Measurements from ENCODE around the gene SIRT2.
"Not testable (repeated sequence)": the region's sequence is repeated elsewhere in the genome, so short reads cannot be mapped to it uniquely, and the experiment has no call there.

SIRT2 gene

GRCh38 chr19:38899447-38900201, at the start of gene SIRT2, which contains the start of gene NFKBIB:
TSS of gene SIRT2 (minus strand) at chr19:38899618. CDS start at chr19:38899521, 97 bp downstream.
TSS of gene NFKBIB (plus strand) at chr19:38899969. CDS start at chr19:38900033, 64 bp downstream.
- peak within 1 kb of the TSS; percentile 78 for H3K27ac ChIP-seq
- peaks cover 11% of the 10 kb centered on the region for H3K36me3 ChIP-seq
- TF ChIP-seq Cebpa-rat (IDR thresholded peaks at IDR 0.05), result no peak
- peak within 1 kb of the TSS; percentile 87 for H3K4me3 ChIP-seq
- H3K9ac ChIP-seq, result peak within 1 kb of the TSS; percentile 86
- 0 out of 2 replicates have a peak, but pooled peaks cover 5% of the 10 kb centered on the region for H4K20me1 ChIP-seq
- peak within 1 kb of the TSS; percentile 97 for H3K4me2 ChIP-seq
- H3K27me3 ChIP-seq, result no peaks in the 10 kb centered on the region
- H3K4me1 ChIP-seq, result peaks cover 59% of the 10 kb centered on the region
- peaks cover 3% of the 10 kb centered on the region; the same call in 1 of the 2 replicates for H3K9me3 ChIP-seq

- no peak for TF ChIP-seq Cebpa-rat (IDR thresholded peaks at IDR 0.05)
- no peaks in the 10 kb centered on the region for H3K36me3 ChIP-seq
- no peak overlapping the region for H3K4me3 ChIP-seq
- no peaks in the 10 kb centered on the region for H3K27me3 ChIP-seq
- H3K4me2 ChIP-seq, result no peak overlapping the region
- H4K20me1 ChIP-seq, result no peaks in the 10 kb centered on the region
- no peak overlapping the region for H3K27ac ChIP-seq
- no peak overlapping the region for H3K9ac ChIP-seq
- no peaks in the 10 kb centered on the region for H3K9me3 ChIP-seq
- H3K4me1 ChIP-seq, result peaks cover 10% of the 10 kb centered on the region
Observed at GRCh38 chr19:38946229-38947010, 47.0 kb upstream of the SIRT2 start.

GRCh38 chr19:38945562-38946228, 46.3 kb upstream of the SIRT2 start:
- Histone ChIP-seq H3K27me3 (no peaks in the 10 kb centered on the region), H3K4me3 (no peak overlapping the region), H3K27ac (no peak overlapping the region), H3K4me2 (no peak overlapping the region), H3K36me3 (no peaks in the 10 kb centered on the region), H3K9me3 (peaks cover 7% of the 10 kb centered on the region), H3K9ac (no peak overlapping the region), H3K4me1 (peaks cover 15% of the 10 kb centered on the region), H4K20me1 (no peaks in the 10 kb centered on the region)
- no peak for TF ChIP-seq Cebpa-rat (IDR thresholded peaks at IDR 0.05)

- H3K4me2 ChIP-seq, result no peak overlapping the region
- no peaks in the 10 kb centered on the region for H4K20me1 ChIP-seq
- no peaks in the 10 kb centered on the region for H3K36me3 ChIP-seq
- H3K27ac ChIP-seq, result no peak overlapping the region
- H3K27me3 ChIP-seq, result no peaks in the 10 kb centered on the region
- no peak overlapping the region for H3K4me3 ChIP-seq
- peaks cover 7% of the 10 kb centered on the region for H3K9me3 ChIP-seq
- no peak for TF ChIP-seq Cebpa-rat (IDR thresholded peaks at IDR 0.05)
- H3K4me1 ChIP-seq, result peaks cover 15% of the 10 kb centered on the region
- H3K9ac ChIP-seq, result no peak overlapping the region
Observed at GRCh38 chr19:38944981-38945506, 45.6 kb upstream of the SIRT2 start.

DNA sequence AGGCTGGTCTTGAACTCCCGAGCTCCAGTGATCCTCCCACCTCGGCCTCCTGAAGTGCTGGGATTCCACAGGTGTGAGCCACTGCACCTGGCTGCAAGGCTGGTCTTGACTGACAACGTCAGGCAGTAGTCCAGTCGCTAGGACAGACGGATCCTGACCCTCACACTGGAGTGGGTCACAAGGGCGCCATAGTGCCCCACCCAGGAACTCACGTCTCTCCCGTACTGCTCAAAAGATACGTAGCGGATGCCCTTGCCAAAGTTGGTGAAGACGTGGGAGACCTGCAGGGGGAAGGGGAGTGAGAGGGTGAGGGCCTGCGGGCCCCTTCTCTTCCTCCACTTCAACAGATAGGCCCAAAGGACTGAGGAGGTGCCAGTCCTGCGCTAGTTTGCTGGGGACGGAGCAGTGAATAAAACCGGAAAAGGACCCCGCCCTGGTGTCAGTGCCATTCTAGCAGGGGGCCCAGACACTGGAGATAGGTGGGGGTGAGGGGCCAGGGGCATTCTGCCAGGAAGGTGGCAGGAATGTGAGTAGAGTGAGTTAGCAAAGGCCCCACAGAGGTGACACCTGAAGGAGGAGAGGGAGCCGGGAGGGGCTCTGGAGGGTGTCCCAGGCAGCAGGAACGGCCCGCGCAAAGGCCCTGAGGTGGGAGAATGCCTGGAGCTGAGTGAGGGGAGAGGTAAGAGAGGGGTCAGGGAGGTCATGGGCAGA, 43.2 kb upstream of the SIRT2 start:
- Histone ChIP-seq H3K27me3 (no peaks in the 10 kb centered on the region), H3K4me1 (peaks cover 20% of the 10 kb centered on the region), H3K9me3 (peaks cover 7% of the 10 kb centered on the region), H3K36me3 (no peaks in the 10 kb centered on the region), H3K4me3 (no peak overlapping the region), H3K4me2 (no peak overlapping the region), H3K9ac (no peak overlapping the region), H3K27ac (no peak overlapping the region), H4K20me1 (no peaks in the 10 kb centered on the region)
- TF ChIP-seq Cebpa-rat (IDR thresholded peaks at IDR 0.05), result no peak

GRCh38 chr19:38941979-38942378, 42.6 kb upstream of the SIRT2 start:
- H3K9ac ChIP-seq, result 0 out of 2 replicates have a peak overlapping the region, but pooled peaks have one; percentile 9
- peak overlapping the region; percentile 56 for H3K4me2 ChIP-seq
- no peaks in the 10 kb centered on the region for H3K27me3 ChIP-seq
- H3K27ac ChIP-seq, result no peak overlapping the region
- peaks cover 7% of the 10 kb centered on the region for H3K9me3 ChIP-seq
- no peak for TF ChIP-seq Cebpa-rat (IDR thresholded peaks at IDR 0.05)
- no peaks in the 10 kb centered on the region for H4K20me1 ChIP-seq
- peaks cover 20% of the 10 kb centered on the region for H3K4me1 ChIP-seq
- no peak overlapping the region for H3K4me3 ChIP-seq
- H3K36me3 ChIP-seq, result no peaks in the 10 kb centered on the region

DNA sequence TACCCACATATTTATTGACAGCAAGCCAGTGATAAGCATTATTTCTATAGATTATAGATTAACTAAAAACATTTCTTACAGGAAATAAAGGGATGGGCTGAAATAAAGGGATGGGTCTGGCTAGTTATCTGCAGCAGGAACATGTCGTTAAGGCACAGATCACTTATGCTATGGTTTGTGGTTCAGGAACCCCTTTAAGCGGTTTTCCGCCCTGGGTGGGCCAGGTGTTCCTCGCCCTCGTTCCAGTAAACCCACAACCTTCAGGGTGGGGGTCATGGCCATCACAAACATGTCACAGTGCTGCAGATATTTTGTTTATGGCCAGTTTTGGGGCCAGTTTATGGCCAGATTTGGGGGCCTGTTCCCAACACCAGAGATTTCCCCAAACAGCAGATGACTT, 42.0 kb upstream of the SIRT2 start:
- 0 out of 2 replicates have a peak overlapping the region, but pooled peaks have one; percentile 9 for H3K9ac ChIP-seq
- not testable (repeated sequence) for H3K27ac ChIP-seq, H3K9me3 ChIP-seq, H4K20me1 ChIP-seq, H3K27me3 ChIP-seq, H3K4me3 ChIP-seq, H3K36me3 ChIP-seq
- peaks cover 20% of the 10 kb centered on the region for H3K4me1 ChIP-seq
- H3K4me2 ChIP-seq, result peak overlapping the region; percentile 56

GRCh38 chr19:38939957-38940356, 40.5 kb upstream of the SIRT2 start:
- H3K4me1 ChIP-seq, result peaks cover 20% of the 10 kb centered on the region
- no peak for TF ChIP-seq Cebpa-rat (IDR thresholded peaks at IDR 0.05)
- peaks cover 18% of the 10 kb centered on the region for H3K9me3 ChIP-seq
- H3K4me2 ChIP-seq, result no peak overlapping the region
- H3K27me3 ChIP-seq, result no peaks in the 10 kb centered on the region
- peaks cover 11% of the 10 kb centered on the region for H3K36me3 ChIP-seq
- H4K20me1 ChIP-seq, result no peaks in the 10 kb centered on the region
- H3K4me3 ChIP-seq, result no peak overlapping the region
- no peak overlapping the region for H3K9ac ChIP-seq
- no peak overlapping the region for H3K27ac ChIP-seq

DNA sequence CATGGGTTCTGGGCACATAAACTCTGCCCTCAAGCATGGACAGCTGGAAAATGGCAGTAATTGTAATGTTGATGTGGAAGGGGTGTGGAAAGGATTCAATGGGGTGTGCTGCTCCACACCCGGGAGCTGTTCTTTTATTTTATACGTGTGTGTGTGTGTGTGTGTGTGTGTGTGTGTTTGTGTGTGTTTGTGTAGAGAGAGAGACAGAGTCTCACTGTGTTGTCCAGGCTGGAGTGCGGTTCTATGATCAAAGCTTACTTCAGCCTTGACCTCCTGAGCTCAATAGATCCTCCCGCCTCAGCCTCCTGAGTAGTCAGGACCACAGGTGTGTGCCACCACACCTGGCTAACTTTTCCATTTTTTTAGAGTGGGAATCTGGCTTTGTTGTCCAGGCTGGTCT, 34.1 kb upstream of the SIRT2 start:
- Histone ChIP-seq H4K20me1 (peaks cover 15% of the 10 kb centered on the region; the same call in 1 of the 2 replicates), H3K9ac (no peak overlapping the region), H3K4me3 (no peak overlapping the region), H3K27ac (no peak overlapping the region), H3K4me1 (peaks cover 30% of the 10 kb centered on the region), H3K9me3 (peaks cover 39% of the 10 kb centered on the region), H3K4me2 (no peak overlapping the region), H3K36me3 (peaks cover 43% of the 10 kb centered on the region), H3K27me3 (no peaks in the 10 kb centered on the region)
- TF ChIP-seq Cebpa-rat (IDR thresholded peaks at IDR 0.05), result no peak

All from BLaER1 (cell line).